ENCODE data around the gene SLC25A4.

The SLC25A4 gene

GRCh38 chr4:185144601-185145240 is 1.7 kb downstream of the SLC25A4 start:
- Histone ChIP-seq H3K36me3 (ENCODE audit: control insufficient read depth, insufficient read depth, low read length) (no peaks in the 10 kb centered on the region), H3K9me3 (ENCODE audit: control insufficient read depth, insufficient read depth, low read length) (no peaks in the 10 kb centered on the region), H3K9ac (ENCODE audit: low read depth, low read length) (no peak overlapping the region), H3K4me3 (ENCODE audit: low read depth, low read length) (no peak overlapping the region), H3K27me3 (ENCODE audit: control insufficient read depth, insufficient read depth, low read length) (peaks cover 6% of the 10 kb centered on the region), H3K4me1 (ENCODE audit: control insufficient read depth, insufficient read depth, low read length) (no peaks in the 10 kb centered on the region)

GRCh38 chr4:185145572-185145971 is 2.5 kb downstream of the SLC25A4 start:
- Histone ChIP-seq H3K4me1 (ENCODE audit: control insufficient read depth, insufficient read depth, low read length) (no peaks in the 10 kb centered on the region), H3K9ac (ENCODE audit: low read depth, low read length) (no peak overlapping the region), H3K36me3 (ENCODE audit: control insufficient read depth, insufficient read depth, low read length) (no peaks in the 10 kb centered on the region), H3K4me3 (ENCODE audit: low read depth, low read length) (no peak overlapping the region), H3K27me3 (ENCODE audit: control insufficient read depth, insufficient read depth, low read length) (peaks cover 6% of the 10 kb centered on the region), H3K9me3 (ENCODE audit: control insufficient read depth, insufficient read depth, low read length) (no peaks in the 10 kb centered on the region)

GRCh38 chr4:185149392-185149791 is 6.3 kb downstream of the SLC25A4 start:
- H3K9ac ChIP-seq (ENCODE audit: low read depth, low read length), result no peak overlapping the region
- H3K36me3 ChIP-seq (ENCODE audit: control insufficient read depth, insufficient read depth, low read length), result no peaks in the 10 kb centered on the region

GRCh38 chr4:185151296-185151695 is 8.2 kb downstream of the SLC25A4 start:
- no peaks in the 10 kb centered on the region for H3K4me1 ChIP-seq (ENCODE audit: control insufficient read depth, insufficient read depth, low read length)
- H3K9me3 ChIP-seq (ENCODE audit: control insufficient read depth, insufficient read depth, low read length), result no peaks in the 10 kb centered on the region
- H3K27me3 ChIP-seq (ENCODE audit: control insufficient read depth, insufficient read depth, low read length), result no peaks in the 10 kb centered on the region
- H3K9ac ChIP-seq (ENCODE audit: low read depth, low read length), result no peak overlapping the region
- no peaks in the 10 kb centered on the region for H3K36me3 ChIP-seq (ENCODE audit: control insufficient read depth, insufficient read depth, low read length)
- no peak overlapping the region for H3K4me3 ChIP-seq (ENCODE audit: low read depth, low read length)

More at GRCh38 chr4:185149392-185149791, 6.3 kb downstream of the SLC25A4 start:
- H3K4me3 ChIP-seq (ENCODE audit: low read depth, low read length), result no peak overlapping the region
- H3K9me3 ChIP-seq (ENCODE audit: control insufficient read depth, insufficient read depth, low read length), result no peaks in the 10 kb centered on the region
- no peaks in the 10 kb centered on the region for H3K4me1 ChIP-seq (ENCODE audit: control insufficient read depth, insufficient read depth, low read length)
- no peaks in the 10 kb centered on the region for H3K27me3 ChIP-seq (ENCODE audit: control insufficient read depth, insufficient read depth, low read length)

- Histone ChIP-seq H3K4me3 (ENCODE audit: low read depth, low read length) (no peak overlapping the region), H3K4me1 (ENCODE audit: control insufficient read depth, insufficient read depth, low read length) (peaks cover 3% of the 10 kb centered on the region), H3K9me3 (ENCODE audit: control insufficient read depth, insufficient read depth, low read length) (no peaks in the 10 kb centered on the region), H3K36me3 (ENCODE audit: control insufficient read depth, insufficient read depth, low read length) (peaks cover 3% of the 10 kb centered on the region), H3K9ac (ENCODE audit: low read depth, low read length) (no peak overlapping the region), H3K27me3 (ENCODE audit: control insufficient read depth, insufficient read depth, low read length) (no peaks in the 10 kb centered on the region)
Observed at GRCh38 chr4:185165605-185166063, 22.6 kb downstream of the SLC25A4 start.

- Histone ChIP-seq H3K36me3 (ENCODE audit: control insufficient read depth, insufficient read depth, low read length) (peaks cover 3% of the 10 kb centered on the region), H3K4me1 (ENCODE audit: control insufficient read depth, insufficient read depth, low read length) (peaks cover 5% of the 10 kb centered on the region), H3K9ac (ENCODE audit: low read depth, low read length) (no peak overlapping the region), H3K27me3 (ENCODE audit: control insufficient read depth, insufficient read depth, low read length) (no peaks in the 10 kb centered on the region), H3K9me3 (ENCODE audit: control insufficient read depth, insufficient read depth, low read length) (no peaks in the 10 kb centered on the region), H3K4me3 (ENCODE audit: low read depth, low read length) (no peak overlapping the region)
Observed at GRCh38 chr4:185167234-185167633, 24.2 kb downstream of the SLC25A4 start.

- H3K9ac ChIP-seq (ENCODE audit: low read depth, low read length), result no peak overlapping the region
- peaks cover 3% of the 10 kb centered on the region for H3K4me1 ChIP-seq (ENCODE audit: control insufficient read depth, insufficient read depth, low read length)
- H3K4me3 ChIP-seq (ENCODE audit: low read depth, low read length), result no peak overlapping the region
- H3K36me3 ChIP-seq (ENCODE audit: control insufficient read depth, insufficient read depth, low read length), result no peaks in the 10 kb centered on the region
- no peaks in the 10 kb centered on the region for H3K9me3 ChIP-seq (ENCODE audit: control insufficient read depth, insufficient read depth, low read length)
- H3K27me3 ChIP-seq (ENCODE audit: control insufficient read depth, insufficient read depth, low read length), result no peaks in the 10 kb centered on the region
Observed at GRCh38 chr4:185171373-185172071, 28.5 kb downstream of the SLC25A4 start.

GRCh38 chr4:185179488-185179887 is 36.4 kb downstream of the SLC25A4 start:
- Histone ChIP-seq H3K4me1 (ENCODE audit: control insufficient read depth, insufficient read depth, low read length) (peaks cover 18% of the 10 kb centered on the region), H3K36me3 (ENCODE audit: control insufficient read depth, insufficient read depth, low read length) (no peaks in the 10 kb centered on the region), H3K9me3 (ENCODE audit: control insufficient read depth, insufficient read depth, low read length) (no peaks in the 10 kb centered on the region), H3K4me3 (ENCODE audit: low read depth, low read length) (no peak overlapping the region), H3K9ac (ENCODE audit: low read depth, low read length) (no peak overlapping the region), H3K27me3 (ENCODE audit: control insufficient read depth, insufficient read depth, low read length) (no peaks in the 10 kb centered on the region)

- Histone ChIP-seq H3K36me3 (ENCODE audit: control insufficient read depth, insufficient read depth, low read length) (no peaks in the 10 kb centered on the region), H3K9ac (ENCODE audit: low read depth, low read length) (no peak overlapping the region), H3K4me1 (ENCODE audit: control insufficient read depth, insufficient read depth, low read length) (peaks cover 18% of the 10 kb centered on the region), H3K4me3 (ENCODE audit: low read depth, low read length) (no peak overlapping the region), H3K27me3 (ENCODE audit: control insufficient read depth, insufficient read depth, low read length) (no peaks in the 10 kb centered on the region), H3K9me3 (ENCODE audit: control insufficient read depth, insufficient read depth, low read length) (no peaks in the 10 kb centered on the region)
Observed at GRCh38 chr4:185182239-185182638, 39.2 kb downstream of the SLC25A4 start.

- Histone ChIP-seq H3K4me1 (ENCODE audit: control insufficient read depth, insufficient read depth, low read length) (peaks cover 18% of the 10 kb centered on the region), H3K4me3 (ENCODE audit: low read depth, low read length) (no peak overlapping the region), H3K27me3 (ENCODE audit: control insufficient read depth, insufficient read depth, low read length) (no peaks in the 10 kb centered on the region), H3K36me3 (ENCODE audit: control insufficient read depth, insufficient read depth, low read length) (no peaks in the 10 kb centered on the region), H3K9ac (ENCODE audit: low read depth, low read length) (no peak overlapping the region), H3K9me3 (ENCODE audit: control insufficient read depth, insufficient read depth, low read length) (no peaks in the 10 kb centered on the region)
Observed at GRCh38 chr4:185183622-185184281, 40.7 kb downstream of the SLC25A4 start.

GRCh38 chr4:185186769-185187168 is 43.7 kb downstream of the SLC25A4 start:
- Histone ChIP-seq H3K4me3 (ENCODE audit: low read depth, low read length) (no peak overlapping the region), H3K4me1 (ENCODE audit: control insufficient read depth, insufficient read depth, low read length) (peaks cover 15% of the 10 kb centered on the region), H3K9ac (ENCODE audit: low read depth, low read length) (no peak overlapping the region), H3K27me3 (ENCODE audit: control insufficient read depth, insufficient read depth, low read length) (no peaks in the 10 kb centered on the region), H3K9me3 (ENCODE audit: control insufficient read depth, insufficient read depth, low read length) (no peaks in the 10 kb centered on the region), H3K36me3 (ENCODE audit: control insufficient read depth, insufficient read depth, low read length) (no peaks in the 10 kb centered on the region)
